Measurements from ENCODE around the gene IGSF10.

The IGSF10 gene

GRCh38 chr3:151452368-151452767, 8.5 kb downstream of the IGSF10 start:
- H3K4me3 ChIP-seq (ENCODE audit: low read depth, low read length): no peak overlapping the region
- TF ChIP-seq CTCF (IDR thresholded peaks at IDR 0.05; ENCODE audit: low read depth, low read length) (no peak), MYC (IDR thresholded peaks at IDR 0.05; ENCODE audit: low read depth, low read length) (no peak), MAX (IDR thresholded peaks at IDR 0.05; ENCODE audit: low read depth, low read length) (no peak), POLR2A (IDR thresholded peaks at IDR 0.05; ENCODE audit: extremely low read depth, insufficient read length) (no peak)
- DNase-seq (ENCODE audit: low read depth): no peak

GRCh38 chr3:151446002-151446340, 14.9 kb downstream of the IGSF10 start:
- H3K4me3 ChIP-seq (ENCODE audit: low read depth, low read length): no peak overlapping the region
- no peak for DNase-seq (ENCODE audit: low read depth)
- TF ChIP-seq POLR2A (IDR thresholded peaks at IDR 0.05; ENCODE audit: extremely low read depth, insufficient read length) (no peak), CTCF (IDR thresholded peaks at IDR 0.05; ENCODE audit: low read depth, low read length) (no peak), MAX (IDR thresholded peaks at IDR 0.05; ENCODE audit: low read depth, low read length) (no peak), MYC (IDR thresholded peaks at IDR 0.05; ENCODE audit: low read depth, low read length) (no peak)

GRCh38 chr3:151445273-151446001, 15.4 kb downstream of the IGSF10 start:
- DNase-seq (ENCODE audit: low read depth): peak; percentile 96
- H3K4me3 ChIP-seq (ENCODE audit: low read depth, low read length): no peak overlapping the region
- no peak for TF ChIP-seq POLR2A (IDR thresholded peaks at IDR 0.05; ENCODE audit: extremely low read depth, insufficient read length)
- TF ChIP-seq MYC (IDR thresholded peaks at IDR 0.05; ENCODE audit: low read depth, low read length): peak; percentile 87
- no peak for TF ChIP-seq CTCF (IDR thresholded peaks at IDR 0.05; ENCODE audit: low read depth, low read length)
- TF ChIP-seq MAX (IDR thresholded peaks at IDR 0.05; ENCODE audit: low read depth, low read length): peak; percentile 82

- no peak for TF ChIP-seq MAX (IDR thresholded peaks at IDR 0.05; ENCODE audit: low read depth, low read length)
- no peak for TF ChIP-seq CTCF (IDR thresholded peaks at IDR 0.05; ENCODE audit: low read depth, low read length)
- TF ChIP-seq MYC (IDR thresholded peaks at IDR 0.05; ENCODE audit: low read depth, low read length): no peak
- no peak for TF ChIP-seq POLR2A (IDR thresholded peaks at IDR 0.05; ENCODE audit: extremely low read depth, insufficient read length)
- no peak overlapping the region for H3K4me3 ChIP-seq (ENCODE audit: low read depth, low read length)
- DNase-seq (ENCODE audit: low read depth): peak; percentile 30
Observed at GRCh38 chr3:151443583-151443982, 17.3 kb downstream of the IGSF10 start.

GRCh38 chr3:151440940-151441339, 19.9 kb downstream of the IGSF10 start:
- DNase-seq (ENCODE audit: low read depth): no peak
- no peak overlapping the region for H3K4me3 ChIP-seq (ENCODE audit: low read depth, low read length)
- TF ChIP-seq MAX (IDR thresholded peaks at IDR 0.05; ENCODE audit: low read depth, low read length) (no peak), MYC (IDR thresholded peaks at IDR 0.05; ENCODE audit: low read depth, low read length) (no peak), CTCF (IDR thresholded peaks at IDR 0.05; ENCODE audit: low read depth, low read length) (no peak), POLR2A (IDR thresholded peaks at IDR 0.05; ENCODE audit: extremely low read depth, insufficient read length) (no peak)

Data from NB4 (cell line).